Nephron progenitor cell (in vitro differentiated cells): Measurements from ENCODE around the gene C6orf120.
"Not testable (repeated sequence)": the region's sequence is repeated elsewhere in the genome, so short reads cannot be mapped to it uniquely, and the experiment has no call there.

Source experiments
- DNase-seq: peaks from one replicate; pipeline ENCODE4 v3.0.0; 2021
- H3K27ac Mint-ChIP-seq: 2 replicates; pipeline ENCODE4 v1.8.0; 2021; ENCODE audit warnings: mild to moderate bottlenecking, moderate library complexity, mixed read lengths
- H3K27me3 Mint-ChIP-seq: 2 replicates; pipeline ENCODE4 v1.8.0; 2021; ENCODE audit warnings: mild to moderate bottlenecking, low read depth, mixed read lengths; ENCODE audit not compliant: poor library complexity
- H3K36me3 Mint-ChIP-seq: 2 replicates; pipeline ENCODE4 v1.8.0; 2021; ENCODE audit warnings: low read depth, mixed read lengths
- H3K4me1 Mint-ChIP-seq: 2 replicates; pipeline ENCODE4 v1.8.0; 2021; ENCODE audit warnings: mixed read lengths
- H3K4me3 Mint-ChIP-seq: 2 replicates; pipeline ENCODE4 v1.8.0; 2021; ENCODE audit warnings: mild to moderate bottlenecking, moderate library complexity, mixed read lengths
- H3K9me3 Mint-ChIP-seq: 2 replicates; pipeline ENCODE4 v1.8.0; 2021; ENCODE audit warnings: mild to moderate bottlenecking, moderate library complexity, mixed read lengths
- TF ChIP-seq, protein P1 (sequence below): fragments of 200-600 bp; sonication (generic); IDR thresholded peaks from 2 replicates; pipeline ENCODE4 v1.5.0; 2021; ENCODE audit warnings: antibody characterized with exemption

C6orf120 gene

DNA sequence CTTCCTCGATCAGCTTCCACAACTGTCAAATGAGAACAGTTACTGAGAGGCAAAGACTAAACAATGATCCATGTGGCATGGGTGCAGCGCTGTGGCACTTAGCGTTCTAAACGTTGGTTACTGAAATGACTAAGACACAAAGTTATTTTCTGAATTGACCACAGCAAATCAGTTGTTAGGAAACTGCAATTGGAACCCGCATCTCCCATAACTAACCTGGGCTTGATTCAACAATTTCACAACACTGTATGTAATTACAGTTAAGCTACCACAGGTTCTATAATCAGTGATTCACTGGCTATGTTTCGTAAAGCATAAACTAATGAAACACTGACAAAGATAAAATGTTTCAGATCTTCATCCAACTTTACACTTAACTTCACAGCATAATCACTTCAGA lies 12.6 kb upstream of the C6orf120 start:
- Mint-ChIP-seq H3K4me1 (peaks cover 7% of the 10 kb centered on the region), H3K27ac (no peak overlapping the region), H3K9me3 (peaks cover 84% of the 10 kb centered on the region), H3K4me3 (no peak overlapping the region), H3K27me3 (peaks cover 10% of the 10 kb centered on the region), H3K36me3 (peaks cover 95% of the 10 kb centered on the region)
- TF ChIP-seq, protein P1, sequence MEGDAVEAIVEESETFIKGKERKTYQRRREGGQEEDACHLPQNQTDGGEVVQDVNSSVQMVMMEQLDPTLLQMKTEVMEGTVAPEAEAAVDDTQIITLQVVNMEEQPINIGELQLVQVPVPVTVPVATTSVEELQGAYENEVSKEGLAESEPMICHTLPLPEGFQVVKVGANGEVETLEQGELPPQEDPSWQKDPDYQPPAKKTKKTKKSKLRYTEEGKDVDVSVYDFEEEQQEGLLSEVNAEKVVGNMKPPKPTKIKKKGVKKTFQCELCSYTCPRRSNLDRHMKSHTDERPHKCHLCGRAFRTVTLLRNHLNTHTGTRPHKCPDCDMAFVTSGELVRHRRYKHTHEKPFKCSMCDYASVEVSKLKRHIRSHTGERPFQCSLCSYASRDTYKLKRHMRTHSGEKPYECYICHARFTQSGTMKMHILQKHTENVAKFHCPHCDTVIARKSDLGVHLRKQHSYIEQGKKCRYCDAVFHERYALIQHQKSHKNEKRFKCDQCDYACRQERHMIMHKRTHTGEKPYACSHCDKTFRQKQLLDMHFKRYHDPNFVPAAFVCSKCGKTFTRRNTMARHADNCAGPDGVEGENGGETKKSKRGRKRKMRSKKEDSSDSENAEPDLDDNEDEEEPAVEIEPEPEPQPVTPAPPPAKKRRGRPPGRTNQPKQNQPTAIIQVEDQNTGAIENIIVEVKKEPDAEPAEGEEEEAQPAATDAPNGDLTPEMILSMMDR, result no peak
- no peak for DNase-seq

DNA sequence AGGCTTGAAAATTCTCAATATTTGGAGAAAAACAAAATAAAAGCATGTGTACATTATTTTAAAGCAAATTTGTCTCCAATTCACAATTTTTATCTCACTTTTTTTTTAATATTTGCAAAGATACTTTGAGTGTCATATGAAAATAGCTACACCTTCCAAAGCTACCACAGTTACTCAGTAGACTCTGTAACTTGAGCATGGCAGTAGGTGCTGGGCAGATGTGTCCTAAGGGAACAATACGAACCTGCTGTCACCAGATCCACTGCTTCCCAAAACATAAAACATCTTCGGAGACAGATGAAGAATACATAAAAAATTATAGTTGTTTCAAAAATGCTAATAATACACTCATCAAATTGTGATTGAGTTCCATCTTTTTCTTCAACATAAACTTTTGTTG lies 10.7 kb upstream of the C6orf120 start:
- Mint-ChIP-seq H3K27ac (no peak overlapping the region), H3K4me3 (no peak overlapping the region), H3K4me1 (peaks cover 7% of the 10 kb centered on the region), H3K9me3 (peaks cover 88% of the 10 kb centered on the region), H3K27me3 (peaks cover 4% of the 10 kb centered on the region), H3K36me3 (peaks cover 97% of the 10 kb centered on the region)
- no peak for DNase-seq
- TF ChIP-seq, protein P1, result no peak

DNA sequence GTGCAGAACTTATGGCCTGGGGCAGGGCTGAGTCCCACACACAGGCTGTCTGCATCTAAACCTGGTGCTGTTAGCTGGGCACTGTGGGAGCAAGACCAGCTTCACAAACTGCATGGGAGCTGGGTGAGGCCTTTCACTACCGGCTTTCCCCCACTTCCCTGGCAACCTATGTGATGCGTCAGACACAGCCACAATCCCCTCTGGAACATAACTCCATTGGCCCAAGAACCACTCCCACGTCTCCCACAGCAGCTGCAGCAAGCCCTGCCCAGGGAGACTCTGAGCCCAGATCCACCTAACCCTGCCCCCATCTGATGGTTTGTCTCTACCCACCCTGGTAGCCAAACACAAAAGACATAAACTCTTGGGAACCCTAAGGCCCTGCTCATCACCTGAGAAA lies 9.4 kb upstream of the C6orf120 start:
- peaks cover 88% of the 10 kb centered on the region for H3K9me3 Mint-ChIP-seq
- TF ChIP-seq, protein P1, result no peak
- H3K27me3 Mint-ChIP-seq, result no peaks in the 10 kb centered on the region
- H3K36me3 Mint-ChIP-seq, result peaks cover 97% of the 10 kb centered on the region
- H3K4me3 Mint-ChIP-seq, result no peak overlapping the region
- peaks cover 7% of the 10 kb centered on the region for H3K4me1 Mint-ChIP-seq
- DNase-seq, result no peak
- H3K27ac Mint-ChIP-seq, result no peak overlapping the region

DNA sequence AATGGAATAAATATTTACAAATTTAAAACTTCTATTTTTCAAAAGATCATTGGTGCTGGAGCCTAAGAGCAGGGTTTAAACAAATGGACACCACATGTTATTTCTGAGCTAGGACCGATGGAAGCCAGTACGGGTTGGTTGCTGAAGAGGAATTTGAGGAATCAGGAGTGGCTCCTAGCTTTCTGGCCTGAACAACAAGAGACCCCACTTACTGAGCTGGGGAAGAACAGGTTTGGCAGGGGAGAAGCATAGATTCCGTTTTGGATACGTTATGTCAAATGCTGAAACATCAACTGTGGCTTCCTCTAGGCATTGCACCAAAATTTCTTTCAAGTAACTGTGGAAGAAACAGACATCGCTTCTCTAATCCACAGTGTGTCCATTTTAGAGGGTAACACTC lies 6.8 kb upstream of the C6orf120 start:
- H3K4me1 Mint-ChIP-seq, result peaks cover 25% of the 10 kb centered on the region
- peaks cover 78% of the 10 kb centered on the region for H3K9me3 Mint-ChIP-seq
- DNase-seq, result no peak
- H3K27me3 Mint-ChIP-seq, result peaks cover 5% of the 10 kb centered on the region
- no peak overlapping the region for H3K27ac Mint-ChIP-seq
- peaks cover 92% of the 10 kb centered on the region for H3K36me3 Mint-ChIP-seq
- TF ChIP-seq, protein P1, result no peak
- no peak overlapping the region for H3K4me3 Mint-ChIP-seq

DNA sequence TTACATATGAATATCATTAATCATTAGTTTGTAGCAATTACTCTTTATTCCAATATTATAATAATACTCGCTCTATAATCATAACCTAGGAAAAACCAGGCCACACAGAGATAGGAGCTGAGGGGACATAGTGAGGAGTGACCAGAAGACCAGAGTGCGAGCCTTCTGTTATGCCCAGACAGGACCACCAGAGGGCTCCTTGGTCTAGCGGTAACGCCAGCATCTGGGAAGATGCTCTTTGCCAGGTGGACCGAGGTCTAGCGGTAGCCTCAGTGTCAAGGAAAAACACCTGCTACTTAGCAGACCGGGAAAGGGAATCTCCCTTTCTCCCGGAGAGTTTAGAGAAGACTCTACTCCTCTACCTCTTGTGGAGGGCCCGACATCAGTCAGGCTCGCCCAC lies 4.8 kb upstream of the C6orf120 start:
- H3K4me3 Mint-ChIP-seq, H3K27ac Mint-ChIP-seq, H3K27me3 Mint-ChIP-seq: not testable (repeated sequence)
- peak; percentile 20 for DNase-seq
- Mint-ChIP-seq H3K36me3 (peaks cover 73% of the 10 kb centered on the region), H3K4me1 (peaks cover 28% of the 10 kb centered on the region), H3K9me3 (peaks cover 61% of the 10 kb centered on the region)

DNA sequence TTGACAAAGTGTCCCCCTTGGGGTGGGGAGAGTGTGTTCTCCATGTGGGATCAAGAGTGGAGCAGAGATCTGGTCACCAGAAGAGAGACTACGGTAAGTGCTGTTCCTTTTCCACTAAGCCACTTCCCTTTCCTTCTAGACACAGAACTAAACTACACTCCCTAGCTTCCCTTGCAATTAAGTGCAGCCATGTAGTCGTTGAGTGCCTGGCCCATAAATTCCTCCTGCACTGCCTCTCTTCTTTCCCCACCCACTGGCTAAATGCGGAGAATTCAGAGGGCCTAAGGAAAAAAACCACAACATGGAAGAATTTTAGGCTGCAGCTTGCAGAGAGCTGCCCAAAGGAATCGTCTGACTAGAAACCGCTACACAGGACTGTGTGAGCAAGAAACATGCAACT lies 1.6 kb upstream of the C6orf120 start:
- TF ChIP-seq, protein P1, result no peak
- Mint-ChIP-seq H3K27ac (peak overlapping the region; percentile 44), H3K27me3 (peaks cover 5% of the 10 kb centered on the region), H3K4me1 (peaks cover 50% of the 10 kb centered on the region), H3K9me3 (peaks cover 34% of the 10 kb centered on the region), H3K36me3 (peaks cover 41% of the 10 kb centered on the region), H3K4me3 (peak overlapping the region; percentile 96)
- no peak for DNase-seq
